Measurements from ENCODE around the gene RAD54L2.

GRCh38 chr3:51549311-51549710 lies 10.8 kb downstream of the RAD54L2 start:
- no peak for TF ChIP-seq TCF7L2 (IDR thresholded peaks at IDR 0.05; ENCODE audit: low read depth, low read length)
- no peak for TF ChIP-seq REST (IDR thresholded peaks at IDR 0.05; ENCODE audit: insufficient read depth in 1 of 2, low read depth in 2 of 2, low read length in 1 of 2)

Measured in Panc1 (cell line).